Measurements from ENCODE around the gene RABL6. TPM values are rescaled to one million over a fixed set of nuclear protein-coding genes. Genes with fewer than 3 reads are reported as not detected.
"Not testable (repeated sequence)": the region's sequence is repeated elsewhere in the genome, so short reads cannot be mapped to it uniquely, and the experiment has no call there.

The RABL6 gene
- total RNA-seq, 1 donor: 64.8 TPM

DNA sequence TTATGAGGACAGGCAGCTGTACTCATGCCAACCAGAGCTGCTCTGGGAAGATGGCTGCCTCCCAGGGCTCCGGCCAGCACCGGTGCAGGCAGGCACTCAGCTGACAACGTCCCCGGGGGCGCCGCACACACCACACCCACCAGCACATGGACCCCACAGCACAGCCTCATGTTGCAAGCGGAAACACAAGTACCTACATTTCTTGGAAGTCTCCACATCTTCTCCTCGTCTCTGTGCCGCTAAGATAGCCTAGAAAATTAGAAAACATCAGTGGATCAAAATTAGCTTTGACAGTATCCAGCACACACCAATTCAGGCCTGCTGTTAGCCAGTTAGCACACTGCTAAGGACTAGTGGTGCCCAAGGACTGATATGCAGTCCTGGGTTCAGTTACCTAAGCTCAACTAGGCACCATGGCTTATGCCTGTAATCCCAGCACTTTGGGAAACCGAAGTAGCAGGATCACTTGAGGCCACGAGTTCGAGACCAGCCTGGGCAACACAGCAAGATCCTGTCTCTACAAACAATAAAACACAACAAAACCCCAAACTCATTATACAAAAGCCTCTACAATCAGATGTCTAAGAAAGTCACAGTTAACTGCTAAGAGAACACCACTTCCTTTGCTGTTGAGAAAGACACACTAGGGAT is 56.0 kb downstream of the RABL6 start:
- no peak overlapping the region for H3K4me3 ChIP-seq (ENCODE audit: insufficient read depth, low read length)
- H3K27ac ChIP-seq (ENCODE audit: low read depth, low read length): peak overlapping the region; percentile 8
- no peaks in the 10 kb centered on the region for H3K9me3 ChIP-seq (ENCODE audit: low read depth, low read length)
- no peak overlapping the region for H2AFZ ChIP-seq (ENCODE audit: low read length)
- H3K79me2 ChIP-seq (ENCODE audit: insufficient read depth, low read length): peaks cover 30% of the 10 kb centered on the region
- no peaks in the 10 kb centered on the region for H3K27me3 ChIP-seq (ENCODE audit: insufficient read depth, low read length)
- H3K36me3 ChIP-seq (ENCODE audit: insufficient read depth, low read length): peaks cover 29% of the 10 kb centered on the region
- DNase-seq (ENCODE audit: insufficient read length, low spot score, missing footprints): peak; percentile 65
- peaks cover 16% of the 10 kb centered on the region for H4K20me1 ChIP-seq (ENCODE audit: insufficient read depth, low read length)
- peaks cover 15% of the 10 kb centered on the region for H3K4me1 ChIP-seq (ENCODE audit: insufficient read depth, low read length)
- no peak overlapping the region for H3K4me2 ChIP-seq (ENCODE audit: insufficient read depth, low read length)
- TF ChIP-seq, protein P1, sequence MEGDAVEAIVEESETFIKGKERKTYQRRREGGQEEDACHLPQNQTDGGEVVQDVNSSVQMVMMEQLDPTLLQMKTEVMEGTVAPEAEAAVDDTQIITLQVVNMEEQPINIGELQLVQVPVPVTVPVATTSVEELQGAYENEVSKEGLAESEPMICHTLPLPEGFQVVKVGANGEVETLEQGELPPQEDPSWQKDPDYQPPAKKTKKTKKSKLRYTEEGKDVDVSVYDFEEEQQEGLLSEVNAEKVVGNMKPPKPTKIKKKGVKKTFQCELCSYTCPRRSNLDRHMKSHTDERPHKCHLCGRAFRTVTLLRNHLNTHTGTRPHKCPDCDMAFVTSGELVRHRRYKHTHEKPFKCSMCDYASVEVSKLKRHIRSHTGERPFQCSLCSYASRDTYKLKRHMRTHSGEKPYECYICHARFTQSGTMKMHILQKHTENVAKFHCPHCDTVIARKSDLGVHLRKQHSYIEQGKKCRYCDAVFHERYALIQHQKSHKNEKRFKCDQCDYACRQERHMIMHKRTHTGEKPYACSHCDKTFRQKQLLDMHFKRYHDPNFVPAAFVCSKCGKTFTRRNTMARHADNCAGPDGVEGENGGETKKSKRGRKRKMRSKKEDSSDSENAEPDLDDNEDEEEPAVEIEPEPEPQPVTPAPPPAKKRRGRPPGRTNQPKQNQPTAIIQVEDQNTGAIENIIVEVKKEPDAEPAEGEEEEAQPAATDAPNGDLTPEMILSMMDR (IDR thresholded peaks at IDR 0.05; ENCODE audit: extremely low read depth, low read depth, low read length): no peak

DNA sequence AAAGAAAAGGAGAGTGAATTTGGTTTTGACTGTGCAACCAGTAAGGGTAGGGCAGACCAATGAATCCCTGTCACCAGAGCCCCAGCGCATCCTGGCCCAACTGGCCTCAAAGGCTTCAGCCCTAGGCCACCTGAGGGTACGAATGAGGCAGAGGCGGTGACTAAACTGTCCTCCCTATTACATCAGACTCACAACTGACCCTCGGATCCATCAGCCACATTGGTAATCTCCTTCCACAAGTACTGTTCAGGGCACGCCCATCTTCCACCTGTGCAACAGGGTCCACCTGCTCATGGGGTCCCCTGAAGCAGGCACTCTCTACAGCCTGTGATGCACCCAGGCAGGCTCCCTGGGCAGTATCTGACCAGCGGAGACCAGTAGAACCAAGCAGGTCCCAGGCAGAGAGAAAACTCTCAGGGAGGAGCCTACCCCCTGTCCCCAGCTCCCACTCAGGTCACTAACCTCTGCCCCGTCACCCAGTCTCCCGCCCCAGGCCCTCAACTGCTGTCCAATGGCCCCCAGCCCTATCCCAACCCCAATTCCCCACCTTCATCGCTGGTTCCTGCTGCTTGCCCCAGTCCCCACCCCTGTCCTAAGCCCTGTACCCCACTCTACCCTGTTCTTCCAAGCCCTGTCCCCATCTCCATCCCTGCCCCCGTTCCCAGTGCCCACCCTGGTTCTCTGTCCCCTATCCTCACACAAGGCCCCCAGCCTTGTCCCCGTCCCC is 57.5 kb downstream of the RABL6 start:
- Histone ChIP-seq H3K27ac (ENCODE audit: low read depth, low read length) (peak overlapping the region; percentile 29), H3K79me2 (ENCODE audit: insufficient read depth, low read length) (peaks cover 30% of the 10 kb centered on the region), H3K4me1 (ENCODE audit: insufficient read depth, low read length) (peaks cover 4% of the 10 kb centered on the region), H4K20me1 (ENCODE audit: insufficient read depth, low read length) (peaks cover 10% of the 10 kb centered on the region), H2AFZ (ENCODE audit: low read length) (no peak overlapping the region), H3K4me3 (ENCODE audit: insufficient read depth, low read length) (peak overlapping the region; percentile 91), H3K36me3 (ENCODE audit: insufficient read depth, low read length) (peaks cover 29% of the 10 kb centered on the region), H3K4me2 (ENCODE audit: insufficient read depth, low read length) (peak overlapping the region; percentile 82), H3K27me3 (ENCODE audit: insufficient read depth, low read length) (no peaks in the 10 kb centered on the region), H3K9me3 (ENCODE audit: low read depth, low read length) (no peaks in the 10 kb centered on the region)
- TF ChIP-seq, protein P1 (IDR thresholded peaks at IDR 0.05; ENCODE audit: extremely low read depth, low read depth, low read length): no peak
- peak; percentile 85 for DNase-seq (ENCODE audit: insufficient read length, low spot score, missing footprints)

- H3K27ac ChIP-seq (ENCODE audit: low read depth, low read length): peak overlapping the region; percentile 51
Observed at GRCh38 chr9:136865768-136866103, 58.0 kb downstream of the RABL6 start.

DNA sequence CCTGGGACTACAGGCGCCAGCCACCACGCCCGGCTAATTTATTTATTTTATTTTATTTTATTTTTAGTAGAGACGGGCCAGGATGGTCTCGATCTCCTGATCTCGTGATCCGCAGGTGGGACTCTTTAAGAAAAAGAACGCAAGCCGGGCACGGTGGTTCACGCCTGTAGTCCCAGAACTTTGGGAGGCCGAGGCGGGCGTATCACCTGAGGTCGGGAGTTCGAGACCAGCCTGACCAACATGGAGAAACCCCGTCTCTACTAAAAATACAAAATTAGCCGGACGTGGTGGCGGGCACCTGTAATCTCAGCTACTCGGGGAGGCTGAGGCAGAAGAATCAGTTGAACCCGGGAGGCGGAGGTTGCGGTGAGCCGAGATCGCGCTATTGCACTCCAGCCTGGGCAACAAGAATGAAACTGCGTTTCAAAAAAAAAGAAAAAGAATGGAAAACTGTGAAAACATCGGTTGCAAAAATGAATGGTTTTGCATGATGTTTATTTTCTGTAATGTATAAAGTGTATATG is 59.2 kb downstream of the RABL6 start:
- H3K27ac ChIP-seq (ENCODE audit: low read depth, low read length); DNase-seq (ENCODE audit: insufficient read length, low spot score, missing footprints); H4K20me1 ChIP-seq (ENCODE audit: insufficient read depth, low read length); H3K4me1 ChIP-seq (ENCODE audit: insufficient read depth, low read length); H3K9me3 ChIP-seq (ENCODE audit: low read depth, low read length); H2AFZ ChIP-seq (ENCODE audit: low read length); H3K27me3 ChIP-seq (ENCODE audit: insufficient read depth, low read length): not testable (repeated sequence)
- H3K4me3 ChIP-seq (ENCODE audit: insufficient read depth, low read length): peak overlapping the region; percentile 91
- H3K4me2 ChIP-seq (ENCODE audit: insufficient read depth, low read length): peak overlapping the region; percentile 82
- H3K36me3 ChIP-seq (ENCODE audit: insufficient read depth, low read length): peaks cover 25% of the 10 kb centered on the region
- H3K79me2 ChIP-seq (ENCODE audit: insufficient read depth, low read length): peaks cover 30% of the 10 kb centered on the region

More at GRCh38 chr9:136865768-136866103, 58.0 kb downstream of the RABL6 start:
- no peak overlapping the region for H2AFZ ChIP-seq (ENCODE audit: low read length)
- H3K4me3 ChIP-seq (ENCODE audit: insufficient read depth, low read length): peak overlapping the region; percentile 91
- H3K9me3 ChIP-seq (ENCODE audit: low read depth, low read length): no peaks in the 10 kb centered on the region
- TF ChIP-seq, protein P1 (IDR thresholded peaks at IDR 0.05; ENCODE audit: extremely low read depth, low read depth, low read length): no peak
- peaks cover 29% of the 10 kb centered on the region for H3K36me3 ChIP-seq (ENCODE audit: insufficient read depth, low read length)
- H3K4me1 ChIP-seq (ENCODE audit: insufficient read depth, low read length): peaks cover 4% of the 10 kb centered on the region
- peaks cover 30% of the 10 kb centered on the region for H3K79me2 ChIP-seq (ENCODE audit: insufficient read depth, low read length)
- no peaks in the 10 kb centered on the region for H3K27me3 ChIP-seq (ENCODE audit: insufficient read depth, low read length)
- H3K4me2 ChIP-seq (ENCODE audit: insufficient read depth, low read length): peak overlapping the region; percentile 82
- H4K20me1 ChIP-seq (ENCODE audit: insufficient read depth, low read length): peaks cover 10% of the 10 kb centered on the region
- peak; percentile 92 for DNase-seq (ENCODE audit: insufficient read length, low spot score, missing footprints)
